HG03135 (cell line): Measurements from ENCODE around the gene TRDMT1.

Experiments used
- ATAC-seq: cut with Tn5 transposase; IDR thresholded peaks from one replicate; pipeline ENCODE4 v1.9.1; 2021; ENCODE audit warnings: mild to moderate bottlenecking, moderate library complexity; ENCODE audit not compliant: unreplicated experiment

Gene TRDMT1

DNA sequence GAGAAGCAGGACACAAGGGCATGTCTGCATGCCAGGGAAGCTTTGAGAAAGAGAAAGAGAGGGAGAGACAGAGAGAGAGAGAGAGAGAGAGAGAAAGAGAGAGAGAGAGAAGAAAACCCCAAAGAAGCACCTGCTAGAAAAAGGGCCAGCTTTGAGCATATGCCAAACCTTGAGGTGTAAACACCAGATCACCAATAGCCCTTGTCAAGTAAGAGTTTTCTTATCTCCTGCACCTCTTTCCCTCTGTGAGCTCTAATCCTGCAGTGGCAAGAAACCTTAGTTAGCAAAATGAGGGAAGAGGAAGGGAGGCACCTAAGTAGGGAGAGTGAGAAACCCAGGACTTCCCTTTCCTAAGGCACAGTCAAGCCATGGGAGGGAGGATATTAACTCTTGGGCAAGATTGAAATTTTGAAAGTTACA lies 11.3 kb upstream of the TRDMT1 start:
- ATAC-seq, result no peak

GRCh38 chr10:17210361-17210760 lies 8.9 kb upstream of the TRDMT1 start:
- ATAC-seq, result no peak

GRCh38 chr10:17209881-17210280 lies 8.4 kb upstream of the TRDMT1 start:
- no peak for ATAC-seq

DNA sequence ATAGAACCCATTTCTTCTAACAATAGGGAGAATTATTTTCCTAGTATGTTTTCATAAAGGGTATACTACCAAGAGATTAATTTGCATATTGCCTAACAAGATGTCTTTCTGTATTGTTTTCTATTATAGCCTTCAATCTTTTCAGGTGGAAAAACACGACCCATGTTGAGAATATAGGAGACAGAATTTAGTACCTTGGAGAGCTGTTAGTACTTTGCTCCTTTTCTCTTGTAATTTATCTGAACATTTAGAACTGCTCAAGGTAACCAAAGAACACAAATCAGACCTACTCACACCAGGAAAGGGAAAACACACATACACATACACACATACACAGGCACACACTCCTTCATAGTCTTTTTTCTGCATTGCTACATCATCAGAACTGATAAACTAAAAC lies 7.8 kb upstream of the TRDMT1 start:
- ATAC-seq, result no peak

DNA sequence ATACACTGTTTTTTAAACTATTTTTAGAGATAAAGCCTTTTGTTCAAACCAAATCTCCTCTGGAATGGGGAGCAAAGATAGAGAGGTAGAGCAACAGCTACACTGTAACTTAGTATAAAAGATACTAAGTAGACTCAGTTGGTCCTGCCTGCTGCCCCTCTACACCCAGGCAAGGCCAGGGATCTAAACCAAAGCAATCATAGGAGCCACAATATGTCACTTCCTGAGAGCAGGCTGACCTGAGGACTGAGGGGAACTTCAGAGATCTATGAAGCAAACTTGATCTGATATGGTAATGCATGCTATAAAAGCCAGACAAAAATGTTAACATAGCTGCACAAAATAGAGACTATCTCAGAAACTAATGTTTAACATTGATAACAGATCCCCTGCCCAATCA lies 7.0 kb upstream of the TRDMT1 start:
- no peak for ATAC-seq

DNA sequence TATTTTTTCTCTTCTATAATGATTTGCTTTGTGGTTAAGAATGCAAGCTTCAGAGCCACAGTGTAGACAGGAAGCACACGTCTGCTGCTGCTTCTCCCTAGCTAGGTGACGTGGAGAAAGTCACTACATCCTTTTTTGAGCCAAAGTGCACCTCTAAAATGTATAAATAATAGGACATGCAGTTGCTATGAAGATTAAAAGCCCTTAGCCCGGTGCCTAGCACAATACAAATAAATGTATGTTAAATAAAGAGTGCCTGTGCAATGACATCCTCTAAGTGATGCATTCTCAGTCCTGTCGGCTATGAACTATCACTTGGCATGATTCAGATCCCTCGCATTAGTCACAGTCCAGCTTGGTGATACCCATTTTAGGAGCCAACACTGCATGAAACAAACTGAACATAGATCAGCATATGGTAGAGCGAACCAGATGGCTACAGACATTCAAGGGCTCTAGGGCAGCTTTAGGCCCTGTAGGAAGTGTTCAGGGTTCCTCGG lies 4.8 kb upstream of the TRDMT1 start:
- ATAC-seq, result peak; percentile 39

- ATAC-seq, result no peak
These were observed 1.9 kb upstream of the TRDMT1 start for GRCh38 chr10:17203416-17203815.

DNA sequence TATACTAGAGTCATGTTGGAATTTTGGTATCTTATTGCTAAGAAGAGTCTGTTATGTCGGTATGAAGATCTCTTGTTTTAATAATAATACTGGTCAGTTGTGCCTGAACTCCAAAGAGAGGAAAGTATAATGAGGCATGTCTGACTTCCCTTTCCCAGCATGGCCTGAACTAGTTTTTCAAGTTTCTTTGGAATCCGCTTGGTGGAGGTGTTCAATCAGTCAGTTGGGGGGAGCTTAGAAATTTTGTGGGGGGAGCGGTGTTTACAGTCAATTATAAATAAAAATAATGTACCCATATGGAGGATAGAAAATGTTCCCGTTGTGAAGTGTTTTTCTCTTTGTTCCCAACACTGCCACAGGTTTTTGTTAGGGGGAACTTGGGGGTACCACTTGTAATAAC lies 1.5 kb upstream of the TRDMT1 start:
- ATAC-seq, result no peak

DNA sequence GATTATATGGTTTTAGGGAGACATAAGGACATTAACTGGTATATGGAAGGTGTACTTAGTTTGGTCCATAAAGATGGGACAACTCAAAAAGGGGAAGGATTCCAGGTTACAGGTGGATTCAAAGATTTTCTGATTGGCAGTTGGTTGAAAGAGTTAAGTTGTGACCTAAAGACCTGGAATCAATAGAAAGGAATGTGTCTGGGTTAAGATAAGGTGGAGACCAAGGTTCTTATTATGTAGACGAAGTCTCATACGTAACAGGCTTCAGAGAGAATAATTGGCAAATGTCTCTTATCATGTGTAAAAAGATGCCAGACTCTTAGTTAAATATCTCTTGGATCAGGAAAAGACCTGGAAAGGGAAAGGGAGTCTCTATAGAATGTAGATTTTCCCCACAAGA lies 1.0 kb upstream of the TRDMT1 start:
- ATAC-seq, result no peak

- no peak for ATAC-seq
These were observed 283 bp upstream of the TRDMT1 start for GRCh38 chr10:17201794-17202116.

DNA sequence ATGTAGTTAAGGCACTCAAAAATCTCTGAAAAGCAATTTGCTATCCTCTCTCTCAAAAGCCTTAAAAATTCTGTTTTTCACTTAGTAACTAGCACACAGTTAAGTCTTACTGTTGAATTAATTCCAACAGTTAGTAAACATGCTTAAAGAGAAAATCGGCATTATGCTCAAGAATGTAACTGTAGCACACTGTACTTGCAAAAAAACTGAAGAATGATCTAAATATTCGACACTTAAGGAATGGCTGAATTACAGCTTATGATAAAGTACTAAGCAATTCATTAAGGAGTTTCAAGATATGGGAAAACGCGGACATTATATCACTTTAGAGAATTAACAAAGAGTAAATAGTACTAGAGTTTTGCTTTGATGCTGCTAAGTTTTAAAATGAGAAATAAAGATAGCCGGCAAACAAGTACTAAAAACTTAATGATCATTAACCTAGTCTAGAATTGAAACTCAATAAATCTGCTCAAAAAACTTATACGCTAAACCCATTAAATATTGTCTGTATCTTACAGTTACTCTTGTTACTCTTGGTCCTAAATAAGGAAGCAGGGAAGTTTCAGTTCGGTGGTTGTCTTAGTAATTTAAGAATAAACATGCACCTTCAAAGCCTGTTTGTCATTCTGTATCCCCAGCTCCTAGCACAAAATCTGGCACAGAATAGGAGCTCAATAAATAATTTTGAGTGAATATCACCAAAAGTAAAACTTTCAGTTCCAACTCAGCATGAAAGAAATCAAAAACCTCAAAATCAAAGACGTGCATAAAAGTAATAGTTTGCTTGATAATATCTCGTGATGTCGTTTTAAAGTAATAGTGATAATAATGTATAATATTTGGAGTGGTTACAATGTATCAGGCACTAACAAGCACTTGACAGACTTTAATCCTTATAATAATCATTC lies 1.2 kb downstream of the TRDMT1 start:
- ATAC-seq, result no peak

GRCh38 chr10:17199351-17199804 lies 2.1 kb downstream of the TRDMT1 start:
- ATAC-seq, result no peak

DNA sequence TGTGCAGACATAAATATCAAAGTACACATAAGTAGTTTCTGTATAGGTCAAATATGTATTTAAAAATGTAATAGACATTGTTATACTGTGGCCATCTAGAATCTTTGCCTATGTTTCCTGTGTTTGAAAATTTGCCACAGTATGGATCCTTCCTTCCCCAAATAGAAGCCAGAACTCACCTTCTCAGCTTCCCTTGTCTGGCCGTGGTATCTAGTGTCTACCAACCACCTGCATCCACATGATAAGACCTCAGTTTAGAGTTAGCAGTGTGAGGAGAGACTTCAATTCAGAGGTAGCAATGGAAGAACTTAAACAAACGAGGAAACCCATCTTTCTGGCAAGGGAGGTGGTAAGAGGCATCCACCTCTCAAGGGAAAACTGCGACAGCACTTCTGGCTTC lies 4.9 kb downstream of the TRDMT1 start:
- ATAC-seq, result no peak

GRCh38 chr10:17196045-17196444 lies 5.4 kb downstream of the TRDMT1 start:
- ATAC-seq, result no peak

DNA sequence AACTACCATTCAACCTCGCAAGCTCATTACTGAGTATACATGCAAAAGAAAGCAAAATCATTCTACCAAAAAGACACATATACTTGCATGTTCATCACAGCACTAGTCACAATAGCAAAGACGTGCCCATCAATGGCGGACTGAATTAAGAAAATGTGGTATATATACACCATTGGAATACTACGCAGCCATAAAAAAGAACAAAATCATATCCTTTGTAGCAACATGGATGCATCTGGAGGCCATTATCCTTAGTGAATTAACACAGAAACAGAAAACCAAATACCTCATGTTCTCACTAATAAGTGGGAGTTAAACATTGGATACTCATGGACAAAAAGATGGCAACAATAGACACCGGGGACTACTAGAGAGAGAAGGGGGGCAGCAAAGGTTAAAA lies 6.4 kb downstream of the TRDMT1 start:
- no peak for ATAC-seq

DNA sequence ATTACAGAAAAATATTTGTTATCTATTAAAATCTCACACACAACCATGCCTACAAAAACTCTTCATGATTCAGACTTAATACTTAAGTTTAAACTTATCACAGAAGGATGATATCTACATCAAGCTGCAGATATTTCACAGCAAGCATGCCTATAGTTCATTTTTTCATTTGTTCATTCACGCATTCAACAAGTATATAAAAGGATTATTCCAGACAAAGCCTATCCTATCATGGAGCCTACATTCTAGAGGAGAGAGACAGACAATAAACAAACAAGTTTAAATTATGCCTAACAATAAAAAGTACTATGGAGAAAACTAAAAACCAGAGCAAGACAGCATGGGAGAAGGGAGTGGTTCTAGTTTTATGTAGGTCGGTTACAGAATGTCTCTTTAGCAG lies 10.9 kb downstream of the TRDMT1 start:
- ATAC-seq, result no peak

DNA sequence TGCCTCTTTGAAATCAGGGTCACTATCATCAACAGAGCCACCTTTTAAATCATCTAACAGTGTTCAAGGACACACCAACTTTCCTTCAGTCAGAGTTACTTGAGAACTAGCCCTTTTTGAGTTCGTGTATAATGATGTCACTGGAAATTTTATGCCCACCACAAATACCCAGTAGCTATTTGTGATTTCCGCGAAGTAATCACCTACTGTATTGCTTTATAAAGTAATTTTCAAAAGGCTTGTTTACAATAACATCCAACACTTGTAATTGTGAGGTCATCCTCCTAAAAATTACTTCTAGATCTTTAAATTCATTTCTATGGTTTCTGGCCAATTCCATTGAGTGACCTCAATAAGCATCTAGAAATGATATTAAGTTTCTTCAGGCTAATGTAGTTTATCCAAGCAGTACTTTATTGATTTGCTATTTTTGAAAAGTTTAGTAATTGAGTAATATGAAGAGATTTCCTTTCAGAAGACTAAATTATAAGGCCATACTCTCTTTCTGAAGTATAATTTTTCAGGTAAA lies 12.8 kb downstream of the TRDMT1 start:
- no peak for ATAC-seq

- no peak for ATAC-seq
These were observed 15.6 kb downstream of the TRDMT1 start for GRCh38 chr10:17185873-17186272.

GRCh38 chr10:17183110-17183509 lies 18.4 kb downstream of the TRDMT1 start:
- ATAC-seq, result no peak

- no peak for ATAC-seq
These were observed 19.7 kb downstream of the TRDMT1 start for GRCh38 chr10:17181751-17182150.

GRCh38 chr10:17181110-17181509 lies 20.4 kb downstream of the TRDMT1 start:
- no peak for ATAC-seq

DNA sequence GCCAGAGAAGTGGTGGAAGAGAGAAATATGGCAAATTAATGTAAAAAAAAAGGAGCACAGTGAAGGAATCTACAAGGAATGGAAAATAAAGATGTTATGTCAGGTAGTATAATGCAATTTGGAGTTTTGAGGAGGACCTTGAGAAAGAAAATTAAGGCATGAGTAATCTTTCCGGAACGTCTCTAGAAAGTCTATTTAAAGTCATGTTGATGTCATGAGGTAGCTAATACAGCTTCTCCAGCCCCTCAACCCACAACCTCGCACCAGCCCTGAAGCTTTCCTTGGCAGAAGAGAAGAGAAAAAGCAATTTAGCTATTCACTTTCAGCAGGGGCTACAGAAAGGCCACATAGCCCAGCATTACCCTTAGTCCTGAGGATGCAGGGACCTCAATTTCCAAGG lies 22.5 kb downstream of the TRDMT1 start:
- no peak for ATAC-seq

DNA sequence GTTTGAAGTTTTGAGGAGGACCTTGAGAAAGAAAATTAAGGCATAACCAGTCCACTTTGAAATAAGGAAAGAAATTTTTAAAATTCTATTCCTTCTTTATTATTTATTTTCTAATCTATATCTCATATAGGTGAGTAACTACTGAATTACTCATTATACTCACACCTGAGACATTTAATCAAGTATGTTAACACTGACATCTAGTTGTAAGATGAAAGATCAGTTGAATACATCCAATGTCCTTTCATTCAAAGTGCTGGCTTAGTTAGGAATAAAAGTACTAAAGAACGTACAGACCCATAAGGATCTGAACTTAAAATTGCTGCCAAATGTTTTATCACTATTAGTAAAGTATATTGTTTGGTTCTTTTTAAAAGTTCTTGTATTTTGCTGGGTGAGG lies 23.5 kb downstream of the TRDMT1 start:
- ATAC-seq, result no peak
